Measurements from ENCODE around the gene S100A5.

The S100A5 gene

DNA sequence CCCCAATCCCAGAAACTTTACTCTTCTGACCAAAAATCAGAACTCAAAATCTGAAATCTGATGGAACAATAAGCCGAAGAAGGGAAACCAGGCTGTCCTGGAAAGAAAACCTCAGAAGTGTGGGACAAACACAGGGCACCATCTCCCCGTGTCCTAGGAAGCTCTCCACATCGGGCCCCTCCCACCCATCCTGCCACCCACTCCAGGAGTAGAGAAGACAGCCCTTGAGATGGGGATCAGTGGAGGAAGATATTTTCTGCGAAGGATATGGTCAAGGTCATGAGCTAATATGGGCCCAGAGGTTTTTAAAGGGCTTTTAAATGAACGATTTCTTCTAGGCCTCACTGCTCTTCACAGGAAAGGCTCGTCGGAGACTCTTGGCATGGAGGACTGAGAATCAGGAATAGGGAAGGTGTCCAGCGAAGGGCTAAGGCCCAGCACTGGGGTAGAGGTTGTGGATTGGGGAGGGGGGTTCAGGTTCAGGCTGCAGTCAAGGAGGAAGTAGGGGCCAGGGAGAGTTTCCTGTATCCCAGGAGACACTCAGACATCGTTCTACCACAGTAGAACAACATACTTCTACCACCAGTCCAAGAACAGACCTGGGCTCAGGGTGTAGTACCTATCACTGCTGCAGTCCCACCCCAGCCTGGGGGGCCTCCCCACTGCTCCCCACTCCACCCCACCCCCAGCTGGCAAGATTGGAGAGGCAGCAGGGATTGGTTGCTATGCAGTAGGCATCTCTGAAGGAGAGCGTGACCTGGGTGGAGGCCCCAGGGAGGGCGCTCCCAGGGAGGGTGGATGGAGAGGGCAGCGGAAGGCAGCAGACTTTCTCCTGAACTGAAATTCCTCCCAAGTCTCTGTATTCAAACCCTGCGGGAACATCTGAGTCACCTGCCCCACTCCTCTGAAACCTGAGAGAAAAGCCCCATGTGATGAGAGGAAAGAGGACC lies 1.2 kb upstream of the S100A5 start:
- no peak for DNase-seq (ENCODE audit: low spot score in 2 of 2)
- Mint-ChIP-seq H3K9me3 (no peaks in the 10 kb centered on the region), H3K27ac (ENCODE audit: low read depth) (peak overlapping the region; percentile 89), H3K36me3 (ENCODE audit: insufficient read depth) (peaks cover 27% of the 10 kb centered on the region), H3K4me1 (peaks cover 75% of the 10 kb centered on the region), H3K4me3 (peak overlapping the region; percentile 65), H3K27me3 (no peaks in the 10 kb centered on the region)
- no peak for ATAC-seq (replicated peaks; ENCODE audit: extremely low read depth, poor library complexity, severe bottlenecking)

DNA sequence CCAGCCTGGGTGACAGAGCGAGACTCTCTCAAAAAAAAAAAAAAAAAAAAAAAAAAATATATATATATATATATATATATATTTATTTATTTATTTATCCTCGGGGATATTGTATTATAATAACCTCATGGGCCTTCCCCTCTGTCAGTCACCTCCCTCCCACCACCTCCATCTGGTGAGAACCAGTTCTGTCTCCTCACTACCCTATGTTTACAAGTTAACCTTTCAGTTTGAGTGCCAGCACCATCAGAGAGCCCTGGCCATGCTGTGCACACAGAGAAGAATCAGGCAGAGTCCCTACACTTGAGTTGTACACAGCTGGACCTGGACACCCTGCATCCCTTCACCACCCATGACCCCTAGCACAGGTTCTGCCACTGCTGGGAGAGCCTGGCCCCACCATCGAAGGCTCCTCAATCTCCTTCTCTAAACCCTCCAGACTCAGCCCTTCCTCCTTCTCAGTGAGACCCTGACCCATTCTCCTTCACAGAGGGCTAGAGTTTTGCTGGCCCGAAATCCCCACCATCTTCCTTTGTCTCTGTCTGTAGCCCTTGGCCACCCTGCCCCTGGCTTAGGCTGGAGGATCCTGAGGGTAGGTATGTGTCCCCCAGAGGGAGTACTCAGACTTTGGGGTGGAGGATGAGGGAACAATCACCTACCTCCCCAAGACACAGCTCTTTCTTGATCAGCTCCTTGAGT lies 1.2 kb downstream of the S100A5 start:
- Mint-ChIP-seq H3K27ac (ENCODE audit: low read depth) (peak overlapping the region; percentile 89), H3K27me3 (no peaks in the 10 kb centered on the region), H3K4me3 (peak overlapping the region; percentile 65), H3K36me3 (ENCODE audit: insufficient read depth) (peaks cover 29% of the 10 kb centered on the region), H3K9me3 (no peaks in the 10 kb centered on the region), H3K4me1 (peaks cover 71% of the 10 kb centered on the region)
- ATAC-seq (replicated peaks; ENCODE audit: extremely low read depth, poor library complexity, severe bottlenecking) (no peak), DNase-seq (ENCODE audit: low spot score in 2 of 2) (no peak)

DNA sequence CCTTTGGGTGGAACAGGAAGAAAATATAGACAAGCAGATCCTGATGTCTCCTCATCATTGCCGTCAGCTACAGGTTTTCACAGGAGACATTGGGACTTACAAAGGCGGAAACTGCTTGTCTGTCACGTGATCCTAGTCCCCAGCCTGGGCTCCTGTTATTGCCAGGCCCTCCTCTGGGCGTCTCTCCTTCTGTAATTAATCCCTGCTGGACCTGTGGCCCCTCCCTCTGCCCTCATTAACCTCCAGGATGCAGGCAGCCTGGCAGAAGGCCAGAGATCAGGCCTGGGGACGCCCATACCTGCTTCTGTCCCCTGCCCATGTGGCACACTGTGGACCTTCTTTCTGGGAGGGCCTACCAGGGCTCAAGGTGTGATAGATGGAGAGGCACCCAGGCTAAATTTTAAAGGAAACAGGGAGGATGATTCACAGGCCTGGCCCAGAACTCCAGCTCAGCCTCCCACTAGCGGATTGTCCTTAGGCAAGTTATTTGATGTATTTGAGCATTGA lies 2.4 kb downstream of the S100A5 start:
- Mint-ChIP-seq H3K4me1 (peaks cover 73% of the 10 kb centered on the region), H3K27me3 (no peaks in the 10 kb centered on the region), H3K36me3 (ENCODE audit: insufficient read depth) (peaks cover 25% of the 10 kb centered on the region), H3K9me3 (no peaks in the 10 kb centered on the region), H3K27ac (ENCODE audit: low read depth) (no peak overlapping the region), H3K4me3 (peak overlapping the region; percentile 91)
- no peak for ATAC-seq (replicated peaks; ENCODE audit: extremely low read depth, poor library complexity, severe bottlenecking)
- DNase-seq (ENCODE audit: low spot score in 2 of 2): no peak

DNA sequence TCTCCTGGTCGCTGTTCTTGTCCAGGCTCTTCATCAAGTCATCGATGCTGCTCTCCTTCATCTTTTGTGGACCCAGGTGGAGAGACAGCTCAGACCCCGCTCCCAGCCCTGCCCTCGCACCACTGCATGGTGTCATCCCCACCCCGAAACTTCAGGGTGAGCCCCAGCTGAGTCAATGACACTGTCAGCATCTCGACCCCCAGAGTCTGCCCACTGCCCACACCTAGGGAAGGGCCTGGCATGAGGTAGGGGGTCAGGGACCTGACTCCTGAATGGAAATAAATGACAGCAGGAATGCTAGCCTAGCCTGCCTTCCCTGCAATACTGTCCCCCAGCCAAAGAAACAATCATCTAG lies 3.4 kb downstream of the S100A5 start:
- Mint-ChIP-seq H3K4me3 (peak overlapping the region; percentile 91), H3K9me3 (no peaks in the 10 kb centered on the region), H3K27ac (ENCODE audit: low read depth) (no peak overlapping the region), H3K4me1 (peaks cover 73% of the 10 kb centered on the region), H3K27me3 (no peaks in the 10 kb centered on the region), H3K36me3 (ENCODE audit: insufficient read depth) (peaks cover 20% of the 10 kb centered on the region)
- DNase-seq (ENCODE audit: low spot score in 2 of 2) (no peak), ATAC-seq (replicated peaks; ENCODE audit: extremely low read depth, poor library complexity, severe bottlenecking) (no peak)

DNA sequence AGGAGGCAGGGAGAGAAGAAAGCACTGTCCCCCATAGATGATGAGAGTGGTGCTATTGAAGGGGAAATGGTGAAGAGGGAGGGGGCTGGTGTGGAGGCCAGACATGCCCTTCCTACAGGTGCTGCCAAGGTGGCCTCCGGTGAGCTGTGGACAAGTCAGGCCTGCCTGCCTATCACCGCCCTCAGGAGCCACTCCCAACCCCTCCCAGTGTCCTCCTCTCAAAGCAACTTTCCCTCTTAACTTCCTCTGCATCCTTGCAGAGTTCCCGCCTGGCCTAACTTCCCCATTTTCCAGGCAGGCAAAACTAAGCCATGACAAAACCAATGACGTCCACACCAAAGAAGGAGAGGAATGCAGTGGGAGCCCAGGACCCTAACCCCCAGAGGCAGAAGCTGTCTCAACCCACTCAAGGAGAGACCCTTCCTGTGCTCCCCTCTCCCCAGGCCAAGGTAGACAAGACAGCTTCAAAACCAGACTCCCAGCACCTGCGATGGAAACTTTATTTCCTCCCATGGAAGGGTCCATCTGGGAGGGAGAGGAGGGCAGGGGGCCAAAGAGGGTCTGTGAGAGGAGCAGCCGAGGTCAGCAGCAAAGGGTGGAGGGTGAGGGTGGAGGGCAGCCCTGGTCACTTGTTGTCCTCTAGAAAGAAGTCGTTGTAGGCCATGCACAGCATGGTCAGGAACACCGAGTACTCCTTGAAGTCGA lies 3.9 kb downstream of the S100A5 start:
- Mint-ChIP-seq H3K27me3 (no peaks in the 10 kb centered on the region), H3K9me3 (no peaks in the 10 kb centered on the region), H3K4me1 (peaks cover 74% of the 10 kb centered on the region), H3K4me3 (peak overlapping the region; percentile 91), H3K27ac (ENCODE audit: low read depth) (peak overlapping the region; percentile 93), H3K36me3 (ENCODE audit: insufficient read depth) (peaks cover 20% of the 10 kb centered on the region)
- ATAC-seq (replicated peaks; ENCODE audit: extremely low read depth, poor library complexity, severe bottlenecking): no peak
- DNase-seq (ENCODE audit: low spot score in 2 of 2): no peak

- Mint-ChIP-seq H3K4me1 (peaks cover 71% of the 10 kb centered on the region), H3K36me3 (ENCODE audit: insufficient read depth) (peaks cover 18% of the 10 kb centered on the region), H3K27ac (ENCODE audit: low read depth) (peak overlapping the region; percentile 93), H3K27me3 (no peaks in the 10 kb centered on the region), H3K4me3 (peak overlapping the region; percentile 91), H3K9me3 (no peaks in the 10 kb centered on the region)
- ATAC-seq (replicated peaks; ENCODE audit: extremely low read depth, poor library complexity, severe bottlenecking): peak; percentile 89
- peak; percentile 75 to 84 for DNase-seq (ENCODE audit: low spot score in 2 of 2)
Measured at GRCh38 chr1:153536012-153536670, 4.6 kb downstream of the S100A5 start.

- H3K4me3 Mint-ChIP-seq: peak within 1 kb of the TSS; percentile 91
- no peaks in the 10 kb centered on the region for H3K27me3 Mint-ChIP-seq
- H3K4me1 Mint-ChIP-seq: peaks cover 64% of the 10 kb centered on the region
- peak within 1 kb of the TSS; percentile 93 for H3K27ac Mint-ChIP-seq (ENCODE audit: low read depth)
- peak; percentile 55 for ATAC-seq (replicated peaks; ENCODE audit: extremely low read depth, poor library complexity, severe bottlenecking)
- peaks cover 18% of the 10 kb centered on the region for H3K36me3 Mint-ChIP-seq (ENCODE audit: insufficient read depth)
- no peaks in the 10 kb centered on the region for H3K9me3 Mint-ChIP-seq
- no peak for DNase-seq (ENCODE audit: low spot score in 2 of 2)
Measured at GRCh38 chr1:153535242-153536011, 5.3 kb downstream of the S100A5 start, which contains the start of gene S100A6. Gene S100A6 (minus strand): TSS chr1:153535991. CDS start chr1:153535339, 652 bp downstream.

DNA sequence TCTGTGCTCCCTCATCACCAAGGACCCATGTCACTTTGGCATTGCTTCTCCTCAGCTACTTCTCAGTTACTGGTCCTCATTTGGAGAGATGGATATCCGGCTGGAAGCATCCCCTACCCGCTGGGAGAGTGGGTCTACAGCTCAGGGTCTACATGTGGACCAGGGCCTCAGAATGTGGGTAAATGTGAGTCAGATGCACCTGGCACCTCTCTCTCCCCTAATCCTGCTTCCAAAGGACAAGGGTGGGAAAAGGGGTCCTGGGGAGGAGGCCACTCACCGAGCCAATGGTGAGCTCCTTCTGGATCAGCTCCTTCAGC lies 5.9 kb downstream of the S100A5 start:
- H3K9me3 Mint-ChIP-seq: no peaks in the 10 kb centered on the region
- peak overlapping the region; percentile 93 for H3K27ac Mint-ChIP-seq (ENCODE audit: low read depth)
- no peak for ATAC-seq (replicated peaks; ENCODE audit: extremely low read depth, poor library complexity, severe bottlenecking)
- no peak for DNase-seq (ENCODE audit: low spot score in 2 of 2)
- H3K4me3 Mint-ChIP-seq: peak overlapping the region; percentile 91
- peaks cover 18% of the 10 kb centered on the region for H3K36me3 Mint-ChIP-seq (ENCODE audit: insufficient read depth)
- no peaks in the 10 kb centered on the region for H3K27me3 Mint-ChIP-seq
- peaks cover 58% of the 10 kb centered on the region for H3K4me1 Mint-ChIP-seq

DNA sequence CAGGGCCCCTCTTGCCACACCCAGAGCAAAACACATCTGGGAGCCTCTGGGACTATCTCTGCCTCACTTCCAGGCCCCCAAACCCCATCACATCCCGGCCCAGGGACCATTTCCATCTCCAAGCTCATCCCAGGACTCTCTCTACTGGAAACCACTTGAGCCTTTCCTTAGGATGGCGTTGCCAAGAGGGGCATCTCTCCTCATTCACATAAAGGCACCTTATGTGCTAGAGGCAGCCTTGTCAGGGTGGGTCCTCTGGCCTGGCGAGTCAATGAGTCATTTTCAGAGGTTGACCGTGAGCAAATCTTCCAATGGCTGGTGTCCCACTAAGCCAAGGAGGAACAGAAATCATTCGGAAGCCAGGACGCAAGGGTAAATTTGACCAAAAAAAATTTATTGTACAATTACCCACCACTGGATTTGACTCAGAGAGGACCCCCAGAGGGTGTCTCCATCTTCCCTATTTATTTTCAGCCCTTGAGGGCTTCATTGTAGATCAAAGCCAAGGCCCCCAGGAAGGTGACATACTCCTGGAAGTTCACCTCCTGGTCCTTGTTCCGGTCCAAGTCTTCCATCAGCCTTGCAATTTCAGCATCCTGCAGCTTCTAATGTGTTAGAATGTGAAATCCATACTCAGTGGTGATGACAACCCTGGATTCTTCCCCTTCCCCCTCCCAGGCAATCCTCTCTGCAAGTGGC lies 6.4 kb downstream of the S100A5 start:
- no peaks in the 10 kb centered on the region for H3K9me3 Mint-ChIP-seq
- peak overlapping the region; percentile 91 for H3K4me3 Mint-ChIP-seq
- peak overlapping the region; percentile 93 for H3K27ac Mint-ChIP-seq (ENCODE audit: low read depth)
- DNase-seq (ENCODE audit: low spot score in 2 of 2) (no peak), ATAC-seq (replicated peaks; ENCODE audit: extremely low read depth, poor library complexity, severe bottlenecking) (no peak)
- peaks cover 53% of the 10 kb centered on the region for H3K4me1 Mint-ChIP-seq
- no peaks in the 10 kb centered on the region for H3K27me3 Mint-ChIP-seq
- peaks cover 18% of the 10 kb centered on the region for H3K36me3 Mint-ChIP-seq (ENCODE audit: insufficient read depth)

DNA sequence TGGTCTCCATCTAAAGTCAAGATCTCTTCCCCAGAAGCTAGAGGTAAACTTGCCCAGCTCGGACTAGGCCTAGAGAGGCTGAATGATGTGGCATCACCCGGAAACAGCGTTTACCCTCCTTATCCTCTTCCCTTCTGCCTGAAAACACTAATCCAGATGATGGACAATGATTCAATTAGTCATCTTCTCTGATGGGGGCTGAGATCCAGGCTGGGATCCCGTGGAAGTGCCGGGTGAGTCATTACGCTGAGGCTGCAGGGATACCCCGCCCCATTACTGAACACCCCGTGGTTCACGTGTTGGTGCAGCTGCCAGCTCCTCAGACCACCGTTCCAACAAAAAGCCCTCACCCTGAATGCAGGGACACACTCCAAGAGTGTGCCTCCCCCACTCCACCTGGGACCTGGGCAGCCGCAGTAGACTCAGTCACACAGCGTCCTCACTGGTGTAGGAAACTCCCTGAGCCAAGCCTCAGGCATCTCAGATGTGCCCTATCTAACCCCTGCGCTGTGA lies 7.0 kb downstream of the S100A5 start:
- DNase-seq (ENCODE audit: low spot score in 2 of 2) (no peak), ATAC-seq (replicated peaks; ENCODE audit: extremely low read depth, poor library complexity, severe bottlenecking) (no peak)
- Mint-ChIP-seq H3K27ac (ENCODE audit: low read depth) (peak overlapping the region; percentile 93), H3K27me3 (no peaks in the 10 kb centered on the region), H3K36me3 (ENCODE audit: insufficient read depth) (peaks cover 18% of the 10 kb centered on the region), H3K9me3 (no peaks in the 10 kb centered on the region), H3K4me3 (peak overlapping the region; percentile 91), H3K4me1 (peaks cover 52% of the 10 kb centered on the region)

All from central memory CD8-positive, alpha-beta T cell (primary cell).